Measurements from ENCODE around the gene CYP4F12. TPM values are rescaled to one million over a fixed set of nuclear protein-coding genes. Genes with fewer than 3 reads are reported as not detected.

The CYP4F12 gene
- polyA plus RNA-seq, 4 donors: 46.9 to 398 (median 186) TPM

GRCh38 chr19:15635016-15635805 lies 37.7 kb upstream of the CYP4F12 start:
- FAIRE-seq (no peak), DNase-seq (no peak)
- Histone ChIP-seq H3K36me3 (ENCODE audit: control insufficient read depth in 3 of 3, insufficient read depth in 2 of 3, low read depth in 1 of 3, low read length in 3 of 3) (no peaks in the 10 kb centered on the region), H3K27ac (ENCODE audit: low read depth in 1 of 3, low read length in 2 of 3) (no peak overlapping the region), H3K4me3 (ENCODE audit: low read depth in 1 of 3, low read length in 3 of 3) (no peak overlapping the region), H3K9me3 (ENCODE audit: control insufficient read depth in 2 of 2, insufficient read depth in 1 of 2, low read depth in 1 of 2, low read length in 1 of 2) (no peaks in the 10 kb centered on the region), H3K27me3 (ENCODE audit: control insufficient read depth in 3 of 3, insufficient read depth in 3 of 3, low read length in 3 of 3) (no peaks in the 10 kb centered on the region), H3K4me1 (ENCODE audit: control insufficient read depth in 3 of 3, insufficient read depth in 2 of 3, low read depth in 1 of 3, low read length in 2 of 3) (peaks cover 0 to 7% (median 0%) of the 10 kb centered on the region in 3 donors)
- 76 to 83% (median 79%) methylated on average over 2 of the region's 2 CpGs for WGBS, 3 donors

GRCh38 chr19:15636026-15636425 lies 36.9 kb upstream of the CYP4F12 start:
- Histone ChIP-seq H3K36me3 (ENCODE audit: control insufficient read depth in 3 of 3, insufficient read depth in 2 of 3, low read depth in 1 of 3, low read length in 3 of 3) (no peaks in the 10 kb centered on the region), H3K27me3 (ENCODE audit: control insufficient read depth in 3 of 3, insufficient read depth in 3 of 3, low read length in 3 of 3) (no peaks in the 10 kb centered on the region)
- no peak for FAIRE-seq

GRCh38 chr19:15639596-15639995 lies 33.3 kb upstream of the CYP4F12 start:
- no peak overlapping the region for H3K4me3 ChIP-seq (ENCODE audit: low read depth in 1 of 3, low read length in 3 of 3)
- DNase-seq: no peak
- H3K4me1 ChIP-seq (ENCODE audit: control insufficient read depth in 3 of 3, insufficient read depth in 2 of 3, low read depth in 1 of 3, low read length in 2 of 3): peaks cover 0 to 29% (median 2%) of the 10 kb centered on the region in 3 donors
- peak overlapping the region; percentile 86 to 91 (median 91) for H3K27ac ChIP-seq (ENCODE audit: low read depth in 1 of 3, low read length in 2 of 3)
- no peaks in the 10 kb centered on the region for H3K36me3 ChIP-seq (ENCODE audit: control insufficient read depth in 3 of 3, insufficient read depth in 2 of 3, low read depth in 1 of 3, low read length in 3 of 3)
- no peaks in the 10 kb centered on the region for H3K27me3 ChIP-seq (ENCODE audit: control insufficient read depth in 3 of 3, insufficient read depth in 3 of 3, low read length in 3 of 3)
- FAIRE-seq: no peak
- no peaks in the 10 kb centered on the region for H3K9me3 ChIP-seq (ENCODE audit: control insufficient read depth in 2 of 2, insufficient read depth in 1 of 2, low read depth in 1 of 2, low read length in 1 of 2)

More at GRCh38 chr19:15636026-15636425, 36.9 kb upstream of the CYP4F12 start:
- H3K27ac ChIP-seq (ENCODE audit: low read depth in 1 of 3, low read length in 2 of 3): no peak overlapping the region
- H3K4me3 ChIP-seq (ENCODE audit: low read depth in 1 of 3, low read length in 3 of 3): no peak overlapping the region
- no peak for DNase-seq
- H3K4me1 ChIP-seq (ENCODE audit: control insufficient read depth in 3 of 3, insufficient read depth in 2 of 3, low read depth in 1 of 3, low read length in 2 of 3): peaks cover 0 to 15% (median 0%) of the 10 kb centered on the region in 3 donors
- no peaks in the 10 kb centered on the region for H3K9me3 ChIP-seq (ENCODE audit: control insufficient read depth in 2 of 2, insufficient read depth in 1 of 2, low read depth in 1 of 2, low read length in 1 of 2)
- 88 to 96% (median 89%) methylated on average over 2 of the region's 2 CpGs for WGBS, 3 donors

- peak within 1 kb of the TSS; percentile 91 to 98 (median 91) for H3K27ac ChIP-seq (ENCODE audit: low read depth in 1 of 3, low read length in 2 of 3)
- H3K27me3 ChIP-seq (ENCODE audit: control insufficient read depth in 3 of 3, insufficient read depth in 3 of 3, low read length in 3 of 3): no peaks in the 10 kb centered on the region
- DNase-seq (peak; percentile 95 to 99), FAIRE-seq (no peak)
- peak within 1 kb of the TSS in 1 of 3 donors; percentile 46 for H3K4me3 ChIP-seq (ENCODE audit: low read depth in 1 of 3, low read length in 3 of 3)
- H3K4me1 ChIP-seq (ENCODE audit: control insufficient read depth in 3 of 3, insufficient read depth in 2 of 3, low read depth in 1 of 3, low read length in 2 of 3): peaks cover 0 to 29% (median 2%) of the 10 kb centered on the region in 3 donors
- H3K36me3 ChIP-seq (ENCODE audit: control insufficient read depth in 3 of 3, insufficient read depth in 2 of 3, low read depth in 1 of 3, low read length in 3 of 3): no peaks in the 10 kb centered on the region
- H3K9me3 ChIP-seq (ENCODE audit: control insufficient read depth in 2 of 2, insufficient read depth in 1 of 2, low read depth in 1 of 2, low read length in 1 of 2): no peaks in the 10 kb centered on the region
- 9 to 42% (median 19%) methylated on average over 6 of the region's 6 CpGs for WGBS, 3 donors
These were observed 32.5 kb upstream of the CYP4F12 start, which contains the start of gene CYP4F3 for GRCh38 chr19:15640294-15640903. TSS of gene CYP4F3 (plus strand) at chr19:15640897. CDS start at chr19:15641416, 519 bp downstream.

GRCh38 chr19:15640904-15641597 lies 31.8 kb upstream of the CYP4F12 start:
- 15 to 56% (median 22%) methylated on average over 12 of the region's 12 CpGs for WGBS, 3 donors
- H3K4me3 ChIP-seq (ENCODE audit: low read depth in 1 of 3, low read length in 3 of 3): peak overlapping the region in 1 of 3 donors; percentile 46
- FAIRE-seq: no peak

GRCh38 chr19:15641901-15642491 lies 30.9 kb upstream of the CYP4F12 start:
- no peaks in the 10 kb centered on the region for H3K27me3 ChIP-seq (ENCODE audit: control insufficient read depth in 3 of 3, insufficient read depth in 3 of 3, low read length in 3 of 3)
- 48 to 60% (median 52%) methylated on average over 5 of the region's 5 CpGs for WGBS, 3 donors
- peaks cover 0 to 2% of the 10 kb centered on the region in 2 donors for H3K9me3 ChIP-seq (ENCODE audit: control insufficient read depth in 2 of 2, insufficient read depth in 1 of 2, low read depth in 1 of 2, low read length in 1 of 2)
- H3K27ac ChIP-seq (ENCODE audit: low read depth in 1 of 3, low read length in 2 of 3): peak overlapping the region; percentile 91 to 98 (median 91)
- peaks cover 0 to 29% (median 2%) of the 10 kb centered on the region in 3 donors for H3K4me1 ChIP-seq (ENCODE audit: control insufficient read depth in 3 of 3, insufficient read depth in 2 of 3, low read depth in 1 of 3, low read length in 2 of 3)
- DNase-seq (peak; percentile 13 to 34), FAIRE-seq (no peak)
- peak overlapping the region in 1 of 3 donors; percentile 46 for H3K4me3 ChIP-seq (ENCODE audit: low read depth in 1 of 3, low read length in 3 of 3)
- H3K36me3 ChIP-seq (ENCODE audit: control insufficient read depth in 3 of 3, insufficient read depth in 2 of 3, low read depth in 1 of 3, low read length in 3 of 3): no peaks in the 10 kb centered on the region

More at GRCh38 chr19:15640904-15641597, 31.8 kb upstream of the CYP4F12 start:
- Histone ChIP-seq H3K27ac (ENCODE audit: low read depth in 1 of 3, low read length in 2 of 3) (peak overlapping the region; percentile 91 to 98 (median 91)), H3K36me3 (ENCODE audit: control insufficient read depth in 3 of 3, insufficient read depth in 2 of 3, low read depth in 1 of 3, low read length in 3 of 3) (no peaks in the 10 kb centered on the region), H3K4me1 (ENCODE audit: control insufficient read depth in 3 of 3, insufficient read depth in 2 of 3, low read depth in 1 of 3, low read length in 2 of 3) (peaks cover 0 to 29% (median 2%) of the 10 kb centered on the region in 3 donors), H3K27me3 (ENCODE audit: control insufficient read depth in 3 of 3, insufficient read depth in 3 of 3, low read length in 3 of 3) (no peaks in the 10 kb centered on the region), H3K9me3 (ENCODE audit: control insufficient read depth in 2 of 2, insufficient read depth in 1 of 2, low read depth in 1 of 2, low read length in 1 of 2) (no peaks in the 10 kb centered on the region)
- peak; percentile 85 to 90 for DNase-seq

GRCh38 chr19:15642807-15643206 lies 30.1 kb upstream of the CYP4F12 start:
- peaks cover 0 to 29% (median 2%) of the 10 kb centered on the region in 3 donors for H3K4me1 ChIP-seq (ENCODE audit: control insufficient read depth in 3 of 3, insufficient read depth in 2 of 3, low read depth in 1 of 3, low read length in 2 of 3)
- peaks cover 0 to 4% of the 10 kb centered on the region in 2 donors for H3K9me3 ChIP-seq (ENCODE audit: control insufficient read depth in 2 of 2, insufficient read depth in 1 of 2, low read depth in 1 of 2, low read length in 1 of 2)
- no peak for DNase-seq
- no peak overlapping the region for H3K27ac ChIP-seq (ENCODE audit: low read depth in 1 of 3, low read length in 2 of 3)
- no peak overlapping the region for H3K4me3 ChIP-seq (ENCODE audit: low read depth in 1 of 3, low read length in 3 of 3)
- FAIRE-seq: no peak
- H3K27me3 ChIP-seq (ENCODE audit: control insufficient read depth in 3 of 3, insufficient read depth in 3 of 3, low read length in 3 of 3): no peaks in the 10 kb centered on the region
- H3K36me3 ChIP-seq (ENCODE audit: control insufficient read depth in 3 of 3, insufficient read depth in 2 of 3, low read depth in 1 of 3, low read length in 3 of 3): peaks cover 0 to 4% (median 0%) of the 10 kb centered on the region in 3 donors

- peaks cover 0 to 4% of the 10 kb centered on the region in 2 donors for H3K9me3 ChIP-seq (ENCODE audit: control insufficient read depth in 2 of 2, insufficient read depth in 1 of 2, low read depth in 1 of 2, low read length in 1 of 2)
These were observed 29.5 kb upstream of the CYP4F12 start for GRCh38 chr19:15643387-15643786.

More at GRCh38 chr19:15643387-15643786, 29.5 kb upstream of the CYP4F12 start:
- FAIRE-seq (no peak), DNase-seq (peak in 1 of 2 donors; percentile 59)
- H3K4me3 ChIP-seq (ENCODE audit: low read depth in 1 of 3, low read length in 3 of 3): no peak overlapping the region
- H3K27me3 ChIP-seq (ENCODE audit: control insufficient read depth in 3 of 3, insufficient read depth in 3 of 3, low read length in 3 of 3): no peaks in the 10 kb centered on the region
- peaks cover 0 to 4% (median 0%) of the 10 kb centered on the region in 3 donors for H3K36me3 ChIP-seq (ENCODE audit: control insufficient read depth in 3 of 3, insufficient read depth in 2 of 3, low read depth in 1 of 3, low read length in 3 of 3)
- WGBS, 3 donors: 67 to 84% (median 75%) methylated on average over 3 of the region's 3 CpGs
- H3K27ac ChIP-seq (ENCODE audit: low read depth in 1 of 3, low read length in 2 of 3): no peak overlapping the region
- H3K4me1 ChIP-seq (ENCODE audit: control insufficient read depth in 3 of 3, insufficient read depth in 2 of 3, low read depth in 1 of 3, low read length in 2 of 3): peaks cover 0 to 29% (median 2%) of the 10 kb centered on the region in 3 donors
